KMS-11 (cell line): ENCODE results near the gene PEF1.

Experiments used
- H2AFZ ChIP-seq: fragments of 200-600 bp; sonication (generic); 2 replicates; pipeline ENCODE4 v1.6.1; 2016; ENCODE audit warnings: antibody characterized with exemption, mixed run types, low read depth
- H3K27ac ChIP-seq: fragments of 200-600 bp; sonication (generic); 2 replicates; pipeline ENCODE4 v1.6.1; 2016; ENCODE audit warnings: mild to moderate bottlenecking, mixed run types
- H3K27me3 ChIP-seq: fragments of 200-600 bp; sonication (generic); 2 replicates; pipeline ENCODE4 v1.6.1; 2017; ENCODE audit warnings: mild to moderate bottlenecking, low read depth, mixed run types, moderate library complexity; ENCODE audit not compliant: insufficient read depth
- H3K36me3 ChIP-seq: fragments of 200-600 bp; sonication (generic); 2 replicates; pipeline ENCODE4 v1.6.1; 2017; ENCODE audit warnings: mild to moderate bottlenecking, mixed run types; ENCODE audit not compliant: insufficient read depth
- H3K4me1 ChIP-seq: fragments of 200-600 bp; sonication (generic); 2 replicates; pipeline ENCODE4 v1.6.1; 2016; ENCODE audit warnings: mild to moderate bottlenecking, low read depth, mixed run types; ENCODE audit not compliant: poor library complexity, severe bottlenecking
- H3K4me2 ChIP-seq: fragments of 200-600 bp; sonication (generic); 2 replicates; pipeline ENCODE4 v1.7.0; 2016; ENCODE audit warnings: mild to moderate bottlenecking, mixed run types
- H3K4me3 ChIP-seq: fragments of 200-600 bp; sonication (generic); IDR thresholded peaks from 2 replicates; pipeline ENCODE4 v1.6.1; 2017; ENCODE audit warnings: low read depth, low read length, mixed read lengths; ENCODE audit not compliant: insufficient read depth
- H3K79me2 ChIP-seq: fragments of 200-600 bp; sonication (generic); 2 replicates; pipeline ENCODE4 v1.6.1; 2016; ENCODE audit warnings: low read depth, mixed run types; ENCODE audit not compliant: insufficient read depth
- H3K9ac ChIP-seq: fragments of 200-600 bp; sonication (generic); 2 replicates; pipeline ENCODE4 v1.6.1; 2016; ENCODE audit warnings: mild to moderate bottlenecking, mixed run types
- H4K20me1 ChIP-seq: fragments of 200-600 bp; sonication (generic); 2 replicates; pipeline ENCODE4 v1.6.1; 2016; ENCODE audit warnings: mild to moderate bottlenecking, mixed run types; ENCODE audit not compliant: insufficient read depth
- TF ChIP-seq, protein P1 (sequence below): fragments of 200-600 bp; sonication (generic); conservative IDR thresholded peaks from 2 replicates; pipeline ENCODE4 v1.6.1; 2017; ENCODE audit warnings: low read depth, mild to moderate bottlenecking, antibody characterized with exemption, low read length, moderate library complexity, mixed read lengths

Gene PEF1

DNA sequence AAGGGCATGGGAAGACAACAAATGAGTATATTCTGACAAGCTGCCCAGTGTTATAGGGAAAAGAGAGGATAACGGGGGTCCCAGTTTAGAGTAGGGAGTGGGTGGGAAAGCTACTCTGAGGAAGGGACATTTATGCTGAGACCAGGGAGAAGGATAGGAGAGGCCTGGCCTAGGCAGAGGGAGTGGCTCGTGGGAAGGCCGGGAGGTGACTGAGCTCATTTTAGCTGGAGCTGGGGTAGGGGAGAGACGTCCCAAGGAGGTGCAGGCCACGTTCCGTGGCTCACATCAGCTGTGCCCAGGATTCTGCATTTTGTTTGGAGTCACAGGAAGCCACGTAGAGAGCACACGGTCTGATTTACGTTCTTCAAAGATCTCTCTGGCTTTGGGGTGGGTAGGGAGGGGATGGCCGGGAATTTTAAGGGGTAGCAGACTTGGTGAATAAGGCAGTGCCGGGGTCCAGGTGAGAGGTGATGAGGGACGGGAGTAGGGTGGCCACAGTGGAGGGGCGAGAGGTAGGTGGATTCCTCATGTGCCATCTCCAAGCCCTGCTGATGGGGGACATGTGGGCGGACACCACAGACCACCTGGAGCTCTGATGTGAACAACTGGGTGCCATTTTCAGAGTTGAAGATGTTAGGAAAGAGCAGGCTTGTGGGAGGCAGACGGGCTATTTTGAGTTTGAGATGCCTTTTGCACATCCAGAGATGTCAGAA, 63.6 kb downstream of the PEF1 start:
- H3K27me3 ChIP-seq: no peaks in the 10 kb centered on the region; the same call in 1 of the 2 replicates
- no peaks in the 10 kb centered on the region for H4K20me1 ChIP-seq
- TF ChIP-seq, protein P1, sequence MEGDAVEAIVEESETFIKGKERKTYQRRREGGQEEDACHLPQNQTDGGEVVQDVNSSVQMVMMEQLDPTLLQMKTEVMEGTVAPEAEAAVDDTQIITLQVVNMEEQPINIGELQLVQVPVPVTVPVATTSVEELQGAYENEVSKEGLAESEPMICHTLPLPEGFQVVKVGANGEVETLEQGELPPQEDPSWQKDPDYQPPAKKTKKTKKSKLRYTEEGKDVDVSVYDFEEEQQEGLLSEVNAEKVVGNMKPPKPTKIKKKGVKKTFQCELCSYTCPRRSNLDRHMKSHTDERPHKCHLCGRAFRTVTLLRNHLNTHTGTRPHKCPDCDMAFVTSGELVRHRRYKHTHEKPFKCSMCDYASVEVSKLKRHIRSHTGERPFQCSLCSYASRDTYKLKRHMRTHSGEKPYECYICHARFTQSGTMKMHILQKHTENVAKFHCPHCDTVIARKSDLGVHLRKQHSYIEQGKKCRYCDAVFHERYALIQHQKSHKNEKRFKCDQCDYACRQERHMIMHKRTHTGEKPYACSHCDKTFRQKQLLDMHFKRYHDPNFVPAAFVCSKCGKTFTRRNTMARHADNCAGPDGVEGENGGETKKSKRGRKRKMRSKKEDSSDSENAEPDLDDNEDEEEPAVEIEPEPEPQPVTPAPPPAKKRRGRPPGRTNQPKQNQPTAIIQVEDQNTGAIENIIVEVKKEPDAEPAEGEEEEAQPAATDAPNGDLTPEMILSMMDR: no peak
- H3K36me3 ChIP-seq: no peaks in the 10 kb centered on the region
- H3K4me3 ChIP-seq: no peak overlapping the region
- H2AFZ ChIP-seq: no peak overlapping the region
- H3K27ac ChIP-seq: no peak overlapping the region
- H3K4me2 ChIP-seq: no peak overlapping the region
- no peak overlapping the region for H3K9ac ChIP-seq
- H3K4me1 ChIP-seq: no peaks in the 10 kb centered on the region
- H3K79me2 ChIP-seq: no peaks in the 10 kb centered on the region

DNA sequence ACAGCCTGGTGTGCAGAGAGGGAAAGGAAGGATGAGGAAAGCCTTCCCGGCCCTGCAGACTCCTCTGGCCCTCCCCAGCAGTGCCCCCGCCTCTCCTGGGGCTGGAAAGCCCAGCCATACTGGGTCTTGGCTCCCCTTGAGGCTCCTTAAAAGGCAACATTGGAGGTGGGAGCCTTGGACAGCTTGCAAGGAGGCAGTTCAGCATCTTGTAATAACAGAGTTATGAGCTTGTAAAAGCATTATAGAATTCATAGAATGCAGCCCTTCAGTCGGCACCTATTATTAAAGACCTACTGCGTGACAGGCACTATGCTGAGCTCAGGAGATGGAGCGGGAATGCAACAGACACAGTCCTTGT, 64.2 kb downstream of the PEF1 start:
- H3K4me3 ChIP-seq: no peak overlapping the region
- H3K9ac ChIP-seq: no peak overlapping the region
- TF ChIP-seq, protein P1: no peak
- no peaks in the 10 kb centered on the region for H3K79me2 ChIP-seq
- H3K4me1 ChIP-seq: no peaks in the 10 kb centered on the region
- H4K20me1 ChIP-seq: no peaks in the 10 kb centered on the region
- no peak overlapping the region for H3K27ac ChIP-seq
- no peak overlapping the region for H2AFZ ChIP-seq
- no peak overlapping the region for H3K4me2 ChIP-seq
- no peaks in the 10 kb centered on the region for H3K36me3 ChIP-seq
- no peaks in the 10 kb centered on the region for H3K27me3 ChIP-seq
